H1 (cell line): ENCODE data around the gene RILPL1. TPM values are rescaled to one million over a fixed set of nuclear protein-coding genes. Genes with fewer than 3 reads are reported as not detected.

Experiments used
- BCL11A ChIP-seq, 2 experiments: IDR thresholded peaks; one replicate each; pipeline ENCODE4 v1.6.1; 2011; ENCODE audit warnings: low read depth in 2 of 2, low read length in 2 of 2, mild to moderate bottlenecking in 2 of 2
- CHD7 ChIP-seq: fragments of 300-600 bp; sonication (generic); IDR thresholded peaks from 2 replicates; pipeline ENCODE4 v1.7.1; 2012; ENCODE audit warnings: low read length, moderate library complexity, mild to moderate bottlenecking, inconsistent platforms; ENCODE audit not compliant: insufficient replicate concordance
- PHF8 ChIP-seq: fragments of 200-600 bp; sonication (generic); conservative IDR thresholded peaks from 2 replicates; pipeline ENCODE4 v1.7.1; 2012; ENCODE audit warnings: low read depth, mild to moderate bottlenecking, inconsistent platforms, low read length, moderate library complexity
- polyA plus RNA-seq, 7 experiments: library from polyadenylated mRNA; depleted of rRNA in 3 of 7; stranded (reverse) in 5 of 7; unstranded in 2 of 7; fragments of >200 nt in 5 of 7; fragments of 200-250 nt in 2 of 7; gene quantifications; 1 replicate in 5 of 7; 2 replicates in 1 of 7; 4 replicates in 1 of 7; pipeline versions ENCODE4 v1.2.1 to v1.2.3, GENCODE V29; 2011 to 2013; ENCODE audit warnings: missing spikeins in 2 of 7, mixed read lengths in 2 of 7
- total RNA-seq: library from RNA; stranded (reverse); fragmentation: NEBNext Ultra II Directional; extraction: Animal tissue kit (Norgen Biotek cat#: 25700); gene quantifications from 2 replicates; pipeline ENCODE4 v1.2.1, GENCODE V29; 2021
- TF ChIP-seq, protein P1 (sequence below): IDR thresholded peaks from 2 replicates; pipeline ENCODE4 v1.6.1; 2012; ENCODE audit warnings: low read length, inconsistent platforms

RILPL1 gene
- total and polyA plus RNA-seq, 2 of the 8 experiments (the other 6 are each of a cell fraction or from before 2014, with no cell fraction given), result 6.7 to 9.4 TPM

DNA sequence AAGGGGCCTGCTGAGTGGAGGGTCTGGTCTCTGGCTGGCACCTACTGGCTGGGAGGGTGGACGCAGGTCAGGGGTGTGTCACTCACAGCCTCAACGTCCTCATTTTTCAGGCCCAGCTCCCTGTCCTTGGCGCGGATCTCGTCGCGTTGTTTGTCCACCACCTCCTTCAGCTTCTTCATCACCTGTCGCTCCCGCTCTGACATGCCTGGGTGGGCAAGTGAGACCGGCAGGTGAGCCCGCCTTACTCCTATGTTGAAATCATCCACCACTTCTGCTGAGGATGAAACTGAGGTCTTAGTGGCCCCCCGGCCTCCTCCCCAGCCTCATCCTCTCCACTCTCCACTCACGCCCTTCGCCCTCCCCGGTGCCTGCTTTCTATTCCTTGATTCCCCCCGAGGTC is 34.2 kb downstream of the RILPL1 start (continued):
- TF ChIP-seq, protein P1, sequence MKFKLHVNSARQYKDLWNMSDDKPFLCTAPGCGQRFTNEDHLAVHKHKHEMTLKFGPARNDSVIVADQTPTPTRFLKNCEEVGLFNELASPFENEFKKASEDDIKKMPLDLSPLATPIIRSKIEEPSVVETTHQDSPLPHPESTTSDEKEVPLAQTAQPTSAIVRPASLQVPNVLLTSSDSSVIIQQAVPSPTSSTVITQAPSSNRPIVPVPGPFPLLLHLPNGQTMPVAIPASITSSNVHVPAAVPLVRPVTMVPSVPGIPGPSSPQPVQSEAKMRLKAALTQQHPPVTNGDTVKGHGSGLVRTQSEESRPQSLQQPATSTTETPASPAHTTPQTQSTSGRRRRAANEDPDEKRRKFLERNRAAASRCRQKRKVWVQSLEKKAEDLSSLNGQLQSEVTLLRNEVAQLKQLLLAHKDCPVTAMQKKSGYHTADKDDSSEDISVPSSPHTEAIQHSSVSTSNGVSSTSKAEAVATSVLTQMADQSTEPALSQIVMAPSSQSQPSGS, result no peak
- TF ChIP-seq BCL11A (IDR thresholded peaks at IDR 0.05; ENCODE audit: low read depth in 2 of 2, low read length in 2 of 2) (no peak), PHF8 (no peak), CHD7 (no peak)
